Left lung (tissue), 10 donors: ENCODE data around the gene TEKTIP1. TPM values are rescaled to one million over a fixed set of nuclear protein-coding genes. Genes with fewer than 3 reads are reported as not detected.
"Not testable (repeated sequence)": the region's sequence is repeated elsewhere in the genome, so short reads cannot be mapped to it uniquely, and the experiment has no call there.

Experiments
- ATAC-seq: fragments of 200-7000 bp; cut with Tn5 transposase; one replicate; pipeline ENCODE4 v1.9.1; 2020; ENCODE audit warnings: moderate library complexity
- DNase-seq, 4 donors: peaks; one replicate each; pipeline ENCODE4 v3.0.0-alpha.2; 2013 to 2020
- H3K27ac ChIP-seq, 2 donors: fragments of 200-600 bp; sonication (generic) in 1 of 2; one replicate each; pipeline versions ENCODE4 v1.5.0 to v1.8.0; 2020 to 2021
- H3K27me3 ChIP-seq, 2 donors: fragments of 200-600 bp; sonication (generic) in 1 of 2; one replicate each; pipeline versions ENCODE4 v1.5.0 to v1.8.0; 2020 to 2021
- H3K36me3 ChIP-seq, 2 donors: fragments of 200-600 bp; sonication (generic) in 1 of 2; one replicate each; pipeline versions ENCODE4 v1.5.0 to v1.8.0; 2020 to 2021
- H3K4me1 ChIP-seq, 2 donors: fragments of 200-600 bp; one replicate each; pipeline ENCODE4 v1.8.0; 2021
- H3K4me3 ChIP-seq, 2 donors: fragments of 200-600 bp; sonication (generic) in 1 of 2; one replicate each; pipeline versions ENCODE4 v1.5.0 to v1.8.0; 2020 to 2021; ENCODE audit warnings: mild to moderate bottlenecking in 1 of 2
- H3K9me3 ChIP-seq, 2 donors: fragments of 200-600 bp; sonication (generic) in 1 of 2; one replicate each; pipeline versions ENCODE4 v1.5.0 to v1.8.0; 2020 to 2021
- CTCF ChIP-seq, 2 donors: fragments of 200-600 bp; sonication (generic) in 1 of 2; IDR thresholded peaks; one replicate each; pipeline versions ENCODE4 v1.5.0 to v1.8.0; 2021; ENCODE audit warnings: antibody characterized with exemption in 2 of 2
- intact Hi-C, 2 donors: fragments of 100-400 bp; cut with DNase I; formaldehyde crosslinking; loops; one replicate each; pipeline versions ENCODE4 v1.11.2 to v1.14.2; 2022
- polyA plus RNA-seq, 6 donors: library from polyadenylated mRNA; unstranded; fragments of 120-200 nt; gene quantifications; one replicate each; pipeline ENCODE4 v1.2.1, GENCODE V29; 2013; ENCODE audit not compliant: insufficient read length in 6 of 6
- total RNA-seq, 2 donors: library from RNA; stranded (reverse); fragmentation: NEBNext Ultra II Directional; extraction: Animal tissue kit (Norgen Biotek cat#: 25700); gene quantifications; one replicate each; pipeline ENCODE4 v1.2.1, GENCODE V29; 2021
- donor health status: DM: no; HTN: yes; CAD: no.
- donor health status: DM: no; HTN: no; CAD: no.

Gene TEKTIP1
- total and polyA plus RNA-seq, 8 donors, result 2.8 to 7.5 (median 4.8) TPM

- H3K4me3 ChIP-seq, result no peak overlapping the region
- no peak for DNase-seq
- ATAC-seq, result no peak
- H3K4me1 ChIP-seq, result no peaks in the 10 kb centered on the region
- H3K36me3 ChIP-seq, result peaks cover 0 to 79% of the 10 kb centered on the region in 2 donors
- no peak overlapping the region for H3K27ac ChIP-seq
- H3K9me3 ChIP-seq, result no peaks in the 10 kb centered on the region
- intact Hi-C loops, result no loop called here
- no peaks in the 10 kb centered on the region for H3K27me3 ChIP-seq
- no peak for TF ChIP-seq CTCF (IDR thresholded peaks at IDR 0.05)
Measured at GRCh38 chr19:3528539-3529211, 10.3 kb upstream of the TEKTIP1 start.

- H3K27ac ChIP-seq, intact Hi-C loops: not testable (repeated sequence)
- H3K36me3 ChIP-seq, result peaks cover 0 to 79% of the 10 kb centered on the region in 2 donors
Measured at GRCh38 chr19:3529299-3529698, 9.7 kb upstream of the TEKTIP1 start.

GRCh38 chr19:3530389-3530788 lies 8.6 kb upstream of the TEKTIP1 start:
- intact Hi-C loops, result no loop called here
- TF ChIP-seq CTCF (IDR thresholded peaks at IDR 0.05), result no peak
- no peak for ATAC-seq
- no peak overlapping the region for H3K4me3 ChIP-seq
- no peaks in the 10 kb centered on the region for H3K9me3 ChIP-seq
- H3K36me3 ChIP-seq, result peaks cover 0 to 80% of the 10 kb centered on the region in 2 donors
- H3K27ac ChIP-seq, result no peak overlapping the region
- H3K4me1 ChIP-seq, result no peaks in the 10 kb centered on the region
- no peaks in the 10 kb centered on the region for H3K27me3 ChIP-seq
- DNase-seq, result no peak

More at GRCh38 chr19:3529299-3529698, 9.7 kb upstream of the TEKTIP1 start:
- not testable (repeated sequence) for H3K4me1 ChIP-seq, H3K9me3 ChIP-seq, H3K27me3 ChIP-seq, ATAC-seq, H3K4me3 ChIP-seq, DNase-seq

GRCh38 chr19:3531716-3532115 lies 7.3 kb upstream of the TEKTIP1 start:
- DNase-seq, result no peak
- peaks cover 0 to 81% of the 10 kb centered on the region in 2 donors for H3K36me3 ChIP-seq

GRCh38 chr19:3532154-3532786 lies 6.7 kb upstream of the TEKTIP1 start:
- no peaks in the 10 kb centered on the region for H3K27me3 ChIP-seq
- ATAC-seq (no peak), DNase-seq (no peak)
- H3K9me3 ChIP-seq, result no peaks in the 10 kb centered on the region
- H3K27ac ChIP-seq, result no peak overlapping the region
- no peaks in the 10 kb centered on the region for H3K4me1 ChIP-seq
- H3K4me3 ChIP-seq, result no peak overlapping the region
- peaks cover 0 to 79% of the 10 kb centered on the region in 2 donors for H3K36me3 ChIP-seq
- no peak for TF ChIP-seq CTCF (IDR thresholded peaks at IDR 0.05)
- intact Hi-C loops, result no loop called here

More at GRCh38 chr19:3531716-3532115, 7.3 kb upstream of the TEKTIP1 start:
- no peak overlapping the region for H3K27ac ChIP-seq
- no peaks in the 10 kb centered on the region for H3K9me3 ChIP-seq
- no peaks in the 10 kb centered on the region for H3K4me1 ChIP-seq
- H3K4me3 ChIP-seq, result no peak overlapping the region
- TF ChIP-seq CTCF (IDR thresholded peaks at IDR 0.05), result no peak
- no peak for ATAC-seq
- intact Hi-C loops, result no loop called here
- H3K27me3 ChIP-seq, result no peaks in the 10 kb centered on the region
